Measurements from ENCODE around the gene ILDR1. TPM values are rescaled to one million over a fixed set of nuclear protein-coding genes. Genes with fewer than 3 reads are reported as not detected.
"Not testable (repeated sequence)": the region's sequence is repeated elsewhere in the genome, so short reads cannot be mapped to it uniquely, and the experiment has no call there.

Gene ILDR1
- total RNA-seq, 1 experiment from 2014 or later, result 1.1 TPM

GRCh38 chr3:121961283-121961682 is 60.8 kb downstream of the ILDR1 start:
- no peaks in the 10 kb centered on the region for H3K36me3 ChIP-seq (replicated peaks; ENCODE audit: control insufficient read depth, insufficient read depth, low read length)
- H3K4me3 ChIP-seq (ENCODE audit: insufficient read depth, low read depth, low read length), result no peak overlapping the region
- DNase-seq, result no peak
- H3K27me3 ChIP-seq (ENCODE audit: control insufficient read depth, insufficient read depth, low read length), result no peaks in the 10 kb centered on the region

GRCh38 chr3:121958801-121959200 is 63.2 kb downstream of the ILDR1 start:
- no peak for DNase-seq
- Histone ChIP-seq H3K36me3 (replicated peaks; ENCODE audit: control insufficient read depth, insufficient read depth, low read length) (no peaks in the 10 kb centered on the region), H3K4me3 (ENCODE audit: insufficient read depth, low read depth, low read length) (no peak overlapping the region), H3K27me3 (ENCODE audit: control insufficient read depth, insufficient read depth, low read length) (no peaks in the 10 kb centered on the region)

GRCh38 chr3:121957674-121958415 is 64.2 kb downstream of the ILDR1 start:
- H3K27me3 ChIP-seq (ENCODE audit: control insufficient read depth, insufficient read depth, low read length), result no peaks in the 10 kb centered on the region
- H3K4me3 ChIP-seq (ENCODE audit: insufficient read depth, low read depth, low read length), result no peak overlapping the region
- H3K36me3 ChIP-seq (replicated peaks; ENCODE audit: control insufficient read depth, insufficient read depth, low read length), result no peaks in the 10 kb centered on the region
- no peak for DNase-seq

- DNase-seq, result peak; percentile 6
Observed at GRCh38 chr3:121956363-121956762, 65.7 kb downstream of the ILDR1 start.

GRCh38 chr3:121951291-121951919 is 70.6 kb downstream of the ILDR1 start:
- no peak for DNase-seq

More at GRCh38 chr3:121956363-121956762, 65.7 kb downstream of the ILDR1 start:
- H3K27me3 ChIP-seq (ENCODE audit: control insufficient read depth, insufficient read depth, low read length), result no peaks in the 10 kb centered on the region
- no peaks in the 10 kb centered on the region for H3K36me3 ChIP-seq (replicated peaks; ENCODE audit: control insufficient read depth, insufficient read depth, low read length)
- no peak overlapping the region for H3K4me3 ChIP-seq (ENCODE audit: insufficient read depth, low read depth, low read length)

GRCh38 chr3:121948641-121949040 is 73.4 kb downstream of the ILDR1 start:
- H3K4me3 ChIP-seq (ENCODE audit: insufficient read depth, low read depth, low read length), result no peak overlapping the region
- DNase-seq, result no peak
- H3K36me3 ChIP-seq (replicated peaks; ENCODE audit: control insufficient read depth, insufficient read depth, low read length), result no peaks in the 10 kb centered on the region
- no peaks in the 10 kb centered on the region for H3K27me3 ChIP-seq (ENCODE audit: control insufficient read depth, insufficient read depth, low read length)

More at GRCh38 chr3:121951291-121951919, 70.6 kb downstream of the ILDR1 start:
- Histone ChIP-seq H3K27me3 (ENCODE audit: control insufficient read depth, insufficient read depth, low read length) (no peaks in the 10 kb centered on the region), H3K4me3 (ENCODE audit: insufficient read depth, low read depth, low read length) (no peak overlapping the region), H3K36me3 (replicated peaks; ENCODE audit: control insufficient read depth, insufficient read depth, low read length) (no peaks in the 10 kb centered on the region)

GRCh38 chr3:121943431-121943830 is 78.6 kb downstream of the ILDR1 start:
- H3K27me3 ChIP-seq (ENCODE audit: control insufficient read depth, insufficient read depth, low read length), result no peaks in the 10 kb centered on the region
- H3K36me3 ChIP-seq (replicated peaks; ENCODE audit: control insufficient read depth, insufficient read depth, low read length), result no peaks in the 10 kb centered on the region
- no peak for DNase-seq
- no peak overlapping the region for H3K4me3 ChIP-seq (ENCODE audit: insufficient read depth, low read depth, low read length)

GRCh38 chr3:121942116-121942786 is 79.8 kb downstream of the ILDR1 start:
- H3K4me3 ChIP-seq (ENCODE audit: insufficient read depth, low read depth, low read length), result no peak overlapping the region
- DNase-seq, result no peak
- no peaks in the 10 kb centered on the region for H3K27me3 ChIP-seq (ENCODE audit: control insufficient read depth, insufficient read depth, low read length)
- H3K36me3 ChIP-seq (replicated peaks; ENCODE audit: control insufficient read depth, insufficient read depth, low read length), result no peaks in the 10 kb centered on the region

- no peak overlapping the region for H3K4me3 ChIP-seq (ENCODE audit: insufficient read depth, low read depth, low read length)
- no peaks in the 10 kb centered on the region for H3K27me3 ChIP-seq (ENCODE audit: control insufficient read depth, insufficient read depth, low read length)
- no peak for DNase-seq
- no peaks in the 10 kb centered on the region for H3K36me3 ChIP-seq (replicated peaks; ENCODE audit: control insufficient read depth, insufficient read depth, low read length)
Observed at GRCh38 chr3:121941592-121941991, 80.5 kb downstream of the ILDR1 start.

- not testable (repeated sequence) for DNase-seq; H3K4me3 ChIP-seq (ENCODE audit: insufficient read depth, low read depth, low read length); H3K36me3 ChIP-seq (replicated peaks; ENCODE audit: control insufficient read depth, insufficient read depth, low read length); H3K27me3 ChIP-seq (ENCODE audit: control insufficient read depth, insufficient read depth, low read length)
Observed at GRCh38 chr3:121938141-121938855, 83.7 kb downstream of the ILDR1 start.

Other genes with a start within 250 kb of the ILDR1 start
- gene IQCB1, start 187.2 kb downstream of the ILDR1 start, total RNA-seq (2014; rRNA removed; shearing (Covaris generic)), result 26.4 and 44.6 TPM in 2 replicates
- 3.9 and 5.5 TPM in 2 replicates for gene EAF2, start 187.0 kb downstream of the ILDR1 start, total RNA-seq (2014; rRNA removed; shearing (Covaris generic))
- gene SLC15A2, start 127.8 kb downstream of the ILDR1 start, total RNA-seq (2014; rRNA removed; shearing (Covaris generic)), result 0.76 and 1.7 TPM in 2 replicates
- gene CD86, start 33.1 kb upstream of the ILDR1 start, total RNA-seq (2014; rRNA removed; shearing (Covaris generic)), result 0.24 TPM in 1 of 2 replicates, not detected in the other
- gene CASR, start 161.4 kb upstream of the ILDR1 start, total RNA-seq (2014; rRNA removed; shearing (Covaris generic)), result 0.10 and 0.15 TPM in 2 replicates